Measurements from ENCODE around the gene HOXB6.

DNA sequence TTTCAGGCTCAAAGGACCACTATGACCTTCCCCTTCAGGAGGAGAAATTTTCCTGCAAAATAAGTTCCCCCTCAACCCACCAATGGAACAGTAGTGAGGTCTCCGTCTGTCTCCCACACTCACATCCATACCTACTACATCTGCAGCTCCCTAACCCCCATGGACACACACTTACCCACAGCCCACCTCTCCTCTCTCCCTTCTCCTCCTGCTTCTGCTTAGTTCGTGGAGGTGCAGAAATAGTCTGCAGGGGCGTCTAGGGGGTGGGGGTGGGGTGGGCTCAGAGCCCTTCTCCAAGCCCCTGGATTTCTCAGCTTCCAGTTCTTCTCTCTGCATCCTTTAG is 35.6 kb downstream of the HOXB6 start:
- TF ChIP-seq POLR2A (IDR thresholded peaks at IDR 0.05), result no peak
- TF ChIP-seq, protein P1, sequence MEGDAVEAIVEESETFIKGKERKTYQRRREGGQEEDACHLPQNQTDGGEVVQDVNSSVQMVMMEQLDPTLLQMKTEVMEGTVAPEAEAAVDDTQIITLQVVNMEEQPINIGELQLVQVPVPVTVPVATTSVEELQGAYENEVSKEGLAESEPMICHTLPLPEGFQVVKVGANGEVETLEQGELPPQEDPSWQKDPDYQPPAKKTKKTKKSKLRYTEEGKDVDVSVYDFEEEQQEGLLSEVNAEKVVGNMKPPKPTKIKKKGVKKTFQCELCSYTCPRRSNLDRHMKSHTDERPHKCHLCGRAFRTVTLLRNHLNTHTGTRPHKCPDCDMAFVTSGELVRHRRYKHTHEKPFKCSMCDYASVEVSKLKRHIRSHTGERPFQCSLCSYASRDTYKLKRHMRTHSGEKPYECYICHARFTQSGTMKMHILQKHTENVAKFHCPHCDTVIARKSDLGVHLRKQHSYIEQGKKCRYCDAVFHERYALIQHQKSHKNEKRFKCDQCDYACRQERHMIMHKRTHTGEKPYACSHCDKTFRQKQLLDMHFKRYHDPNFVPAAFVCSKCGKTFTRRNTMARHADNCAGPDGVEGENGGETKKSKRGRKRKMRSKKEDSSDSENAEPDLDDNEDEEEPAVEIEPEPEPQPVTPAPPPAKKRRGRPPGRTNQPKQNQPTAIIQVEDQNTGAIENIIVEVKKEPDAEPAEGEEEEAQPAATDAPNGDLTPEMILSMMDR (IDR thresholded peaks at IDR 0.05), result no peak

Data from thyroid gland (tissue), 4 donors.